SK-N-SH (cell line): ENCODE data around the gene CAPS. TPM values are rescaled to one million over a fixed set of nuclear protein-coding genes. Genes with fewer than 3 reads are reported as not detected.
A peak's percentile ranks its signal among the peaks of the same experiment; 100 is the strongest.

Experiments
- CTCF ChIA-PET: fragments of 300-600, 350-600 bp; formaldehyde crosslinking; extraction: SDS; loops from one replicate; lab custom pipeline; 2021; lab: Yijun Ruan, JAX
- POLR2A ChIA-PET: fragments of 350-600 bp; sonication (Branson Sonifier 250); formaldehyde crosslinking; extraction: SDS; loops from one replicate; lab custom pipeline; 2020; ENCODE audit warnings: antibody characterized with exemption, inconsistent platforms; lab: Yijun Ruan, JAX
- DNase-seq: peaks from one replicate; pipeline ENCODE4 v3.0.0; 2012
- H2AFZ ChIP-seq: fragments of 200-600 bp; sonication (generic); 2 replicates; pipeline ENCODE4 v1.8.1; 2016; ENCODE audit warnings: antibody characterized with exemption, mild to moderate bottlenecking, low read depth
- H3F3A ChIP-seq: fragments of 200-600 bp; sonication (generic); replicated peaks from 2 replicates; pipeline ENCODE3; 2016; ENCODE audit warnings: antibody characterized with exemption, mild to moderate bottlenecking; ENCODE audit not compliant: insufficient read depth
- H3K27ac ChIP-seq, 2 experiments: fragments of 200-500 bp in 1 of 2; fragments of 200-600 bp in 1 of 2; sonication (Bioruptor generic) in 1 of 2; sonication (generic), shearing (Covaris generic) in 1 of 2; 2 replicates each; pipeline versions ENCODE4 v1.5.1 to v1.6.1; 2014 to 2016; ENCODE audit warnings: low read depth in 2 of 2, inconsistent platforms in 1 of 2, low read length in 1 of 2, mild to moderate bottlenecking in 1 of 2, mixed read lengths in 1 of 2
- H3K27me3 ChIP-seq: fragments of 200-600 bp; sonication (generic), shearing (Covaris generic); 2 replicates; pipeline ENCODE4 v1.6.1; 2016; ENCODE audit warnings: mixed run types; ENCODE audit not compliant: insufficient read depth
- H3K36me3 ChIP-seq, 2 experiments: fragments of 200-500 bp in 1 of 2; fragments of 200-600 bp in 1 of 2; sonication (Bioruptor generic) in 1 of 2; sonication (generic) in 1 of 2; replicated peaks in 1 of 2; 2 replicates each; pipeline versions ENCODE3 to v1.5.1; 2014 to 2016; ENCODE audit warnings: low read length in 1 of 2, mild to moderate bottlenecking in 1 of 2; ENCODE audit not compliant: insufficient read depth in 2 of 2, control insufficient read depth in 1 of 2
- H3K4me1 ChIP-seq, 2 experiments: fragments of 200-500 bp in 1 of 2; fragments of 200-600 bp in 1 of 2; sonication (Bioruptor generic) in 1 of 2; sonication (generic), shearing (Covaris generic) in 1 of 2; 2 replicates each; pipeline versions ENCODE4 v1.5.1 to v1.6.1; 2014 to 2016; ENCODE audit warnings: low read depth in 1 of 2, low read length in 1 of 2, mixed run types in 1 of 2; ENCODE audit not compliant: insufficient read depth in 2 of 2, control insufficient read depth in 1 of 2
- H3K4me2 ChIP-seq: fragments of 200-600 bp; sonication (generic), shearing (Covaris generic); 2 replicates; pipeline ENCODE4 v1.6.1; 2017; ENCODE audit warnings: mixed run types
- H3K4me3 ChIP-seq, 2 experiments: fragments of 200-500 bp in 1 of 2; fragments of 200-600 bp in 1 of 2; sonication (Bioruptor generic) in 1 of 2; sonication (generic), shearing (Covaris generic) in 1 of 2; 2 replicates each; pipeline versions ENCODE4 v1.5.1 to v1.8.1; 2014 to 2016; ENCODE audit warnings: low read depth in 2 of 2, inconsistent platforms in 1 of 2, low read length in 1 of 2, mild to moderate bottlenecking in 1 of 2, mixed read lengths in 1 of 2, moderate library complexity in 1 of 2
- H3K79me2 ChIP-seq: fragments of 200-600 bp; sonication (generic); 2 replicates; pipeline ENCODE4 v1.8.1; 2017; ENCODE audit warnings: mild to moderate bottlenecking; ENCODE audit not compliant: insufficient read depth
- H3K9ac ChIP-seq: fragments of 200-600 bp; sonication (generic); 2 replicates; pipeline ENCODE4 v1.6.1; 2017; ENCODE audit warnings: mixed run types
- H3K9me2 ChIP-seq: fragments of 200-600 bp; sonication (generic); 2 replicates; pipeline ENCODE4 v1.6.1; 2017; ENCODE audit warnings: mixed run types
- H3K9me3 ChIP-seq: fragments of 200-600 bp; sonication (generic); 2 replicates; pipeline ENCODE4 v1.6.1; 2017; ENCODE audit warnings: mixed run types, mild to moderate bottlenecking, moderate library complexity
- H4K20me1 ChIP-seq: fragments of 200-600 bp; sonication (generic); 2 replicates; pipeline ENCODE4 v1.6.1; 2017; ENCODE audit warnings: mild to moderate bottlenecking, mixed run types; ENCODE audit not compliant: insufficient read depth
- CHD2 ChIP-seq: fragments of 150-350 bp; IDR thresholded peaks from 2 replicates; pipeline ENCODE4 v1.6.1; 2018; ENCODE audit warnings: low read length; ENCODE audit not compliant: partially characterized antibody
- ELF1 ChIP-seq: IDR thresholded peaks from 2 replicates; pipeline ENCODE4 v1.4.0; 2012
- FOSL2 ChIP-seq: IDR thresholded peaks from 2 replicates; pipeline ENCODE4 v1.4.0; 2012; ENCODE audit warnings: low read depth, mild to moderate bottlenecking, moderate library complexity, borderline replicate concordance
- FOXM1 ChIP-seq: IDR thresholded peaks from 2 replicates; pipeline ENCODE4 v1.4.0; 2012; ENCODE audit warnings: low read depth, mild to moderate bottlenecking
- GABPA ChIP-seq: IDR thresholded peaks from 2 replicates; pipeline ENCODE4 v1.4.0; 2012; ENCODE audit warnings: low read depth, mild to moderate bottlenecking
- GATA2 ChIP-seq: sonication (generic); formaldehyde crosslinking; IDR thresholded peaks from 2 replicates; pipeline ENCODE4 v1.5.0; 2020; ENCODE audit warnings: mild to moderate bottlenecking, missing genetic modification reagents
- IRF3 ChIP-seq: fragments of 150-350 bp; IDR thresholded peaks from 2 replicates; pipeline ENCODE4 v1.6.1; 2016; ENCODE audit warnings: mild to moderate bottlenecking, low read depth, low read length
- JUND ChIP-seq: IDR thresholded peaks from 2 replicates; pipeline ENCODE4 v1.4.0; 2012
- MAX ChIP-seq: IDR thresholded peaks from 2 replicates; pipeline ENCODE4 v1.4.0; 2012; ENCODE audit warnings: low read depth
- MXI1 ChIP-seq: IDR thresholded peaks from 2 replicates; pipeline ENCODE4 v1.6.1; 2012; ENCODE audit warnings: mild to moderate bottlenecking, low read depth, low read length, improper control_type of control experiment
- NFIC ChIP-seq: IDR thresholded peaks from 2 replicates; pipeline ENCODE4 v1.4.0; 2012; ENCODE audit warnings: borderline replicate concordance
- NRF1 ChIP-seq: IDR thresholded peaks from 2 replicates; pipeline ENCODE4 v1.6.1; 2012; ENCODE audit warnings: low read depth, mild to moderate bottlenecking, low read length
- POLR2AphosphoS5 ChIP-seq: IDR thresholded peaks from 2 replicates; pipeline ENCODE4 v1.6.1; 2012; ENCODE audit warnings: low read depth, low read length
- RAD21 ChIP-seq: IDR thresholded peaks from 2 replicates; pipeline ENCODE4 v1.6.1; 2012; ENCODE audit warnings: mild to moderate bottlenecking, low read length
- RCOR1 ChIP-seq: fragments of 150-350 bp; IDR thresholded peaks from 2 replicates; pipeline ENCODE4 v1.6.1; 2017; ENCODE audit warnings: antibody characterized with exemption, low read length
- TAF1 ChIP-seq: IDR thresholded peaks from 2 replicates; pipeline ENCODE4 v1.6.1; 2012; ENCODE audit warnings: low read depth, mild to moderate bottlenecking, low read length, moderate library complexity, borderline replicate concordance
- TEAD4 ChIP-seq: IDR thresholded peaks from 2 replicates; pipeline ENCODE4 v1.4.0; 2012; ENCODE audit warnings: mild to moderate bottlenecking, borderline replicate concordance; ENCODE audit not compliant: insufficient read depth
- ZBTB33 ChIP-seq: IDR thresholded peaks from 2 replicates; pipeline ENCODE4 v1.4.0; 2012; ENCODE audit warnings: low read depth, borderline replicate concordance
- WGBS: methylation state at CpG from one replicate; pipeline ENCODE4 v1.1.6; 2017; ENCODE audit warnings: low lambda C conversion rate; 5-methylcytosine and 5-hydroxymethylcytosine counted together
- polyA plus RNA-seq, 3 experiments: library from polyadenylated mRNA; depleted of rRNA; stranded (reverse); fragments of >200 nt; gene quantifications; 2 replicates each; pipeline ENCODE4 v1.2.3, GENCODE V29; 2012

Gene CAPS
- polyA plus RNA-seq, 1 of the 3 experiments (the other 2 are of a cell fraction), result 13.4 TPM

- ChIA-PET CTCF (interaction anchor here (0.8 to 1.2 kb wide), 2 partner anchors 63 to 218 kb away, joined by 3 read pairs; no protein-coding TSS in a partner anchor), POLR2A (interaction anchor here (1.2 kb wide), 1 partner anchor 15 kb away, joined by 3 read pairs; no protein-coding TSS in a partner anchor)
- no peaks in the 10 kb centered on the region for H3K9me2 ChIP-seq
- no peak for DNase-seq
- H3K79me2 ChIP-seq, result peaks cover 47% of the 10 kb centered on the region
- no peak for TF ChIP-seq JUND
- TF ChIP-seq TEAD4, result no peak
- TF ChIP-seq IRF3, result no peak
- TF ChIP-seq ZBTB33, result no peak
- no peak for TF ChIP-seq RCOR1
- TF ChIP-seq TAF1, result no peak
- TF ChIP-seq GATA2 (CRISPR knock-in tag), result no peak
- TF ChIP-seq MAX, result no peak; the same call in 1 of the 2 replicates
- no peak for TF ChIP-seq NFIC
- no peak for TF ChIP-seq ELF1
- TF ChIP-seq FOXM1, result no peak
- no peak for TF ChIP-seq FOSL2
- TF ChIP-seq GABPA, result no peak
- no peak for TF ChIP-seq MXI1
- no peak for TF ChIP-seq RAD21
- TF ChIP-seq POLR2AphosphoS5, result no peak
- TF ChIP-seq CHD2, result no peak
- no peak for TF ChIP-seq NRF1
- no peaks in the 10 kb centered on the region for H3F3A ChIP-seq
- H3K9ac ChIP-seq, result peak overlapping the region; percentile 81
- peaks cover 7% of the 10 kb centered on the region; the same call in 1 of the 2 replicates for H4K20me1 ChIP-seq
- peaks cover 0 to 5% of the 10 kb centered on the region in 2 experiments; a peak in 2 of 4 replicates for H3K4me1 ChIP-seq
- peak overlapping the region; percentile 44 to 47; a peak in 2 of 4 replicates for H3K27ac ChIP-seq
- 48% methylated on average over 26 of the region's 31 CpGs for WGBS
- H3K4me2 ChIP-seq, result peak overlapping the region; percentile 86
- H3K4me3 ChIP-seq, result peak overlapping the region; percentile 71 to 75
- H2AFZ ChIP-seq, result 0 out of 2 replicates have a peak overlapping the region, but pooled peaks have one; percentile 17
- no peaks in the 10 kb centered on the region for H3K9me3 ChIP-seq
- H3K36me3 ChIP-seq, result peaks cover 2 to 3% of the 10 kb centered on the region in 2 experiments
- no peaks in the 10 kb centered on the region for H3K27me3 ChIP-seq
These were observed 8.8 kb upstream of the CAPS start for GRCh38 chr19:5905114-5905778.
